Endothelial cell of umbilical vein (primary cell): Measurements from ENCODE around the gene AKAIN1. TPM values are rescaled to one million over a fixed set of nuclear protein-coding genes. Genes with fewer than 3 reads are reported as not detected.

Source experiments
- BruUV-seq: library from RNA; stranded (reverse); fragments of 400-500 nt; replicated peaks from 2 replicates; lab custom pipeline; 2021; lab: Mats Ljungman, UMichigan
- CTCF ChIA-PET: fragments of 300-600, 350-600 bp; sonication (Branson Sonifier 250); formaldehyde crosslinking; loops from one replicate; lab custom pipeline; 2021; ENCODE audit warnings: antibody characterized with exemption, inconsistent platforms; lab: Charles Lee
- POLR2A ChIA-PET: fragments of 300-600, 350-600 bp; sonication (Branson Sonifier 250); formaldehyde crosslinking; loops from one replicate; lab custom pipeline; 2021; ENCODE audit warnings: antibody characterized with exemption, inconsistent platforms; lab: Charles Lee
- DNase-seq: peaks from one replicate; pipeline ENCODE4 v3.0.0-alpha.2; 2011; ENCODE audit warnings: low read depth, low spot score
- FAIRE-seq: peaks from 2 replicates; lab custom pipeline; 2011; peaks lifted over from hg19 to GRCh38; lab: Jason Lieb, UNC
- H2AFZ ChIP-seq: 2 replicates; pipeline ENCODE4 v1.6.0; 2012; ENCODE audit warnings: low read depth, low read length, control low read depth, inconsistent platforms
- H3K27ac ChIP-seq: 2 replicates; pipeline ENCODE4 v1.5.1; 2011; ENCODE audit warnings: low read depth, mild to moderate bottlenecking, control low read depth, low read length, moderate library complexity; ENCODE audit not compliant: insufficient read depth
- H3K27me3 ChIP-seq, 2 experiments: 2 replicates each; pipeline versions ENCODE4 v1.6.0 to v1.6.1; 2011; ENCODE audit warnings: low read length in 2 of 2, mixed read lengths in 1 of 2; ENCODE audit not compliant: control insufficient read depth in 2 of 2, insufficient read depth in 2 of 2
- H3K36me3 ChIP-seq, 2 experiments: 2 replicates in 1 of 2; 3 replicates in 1 of 2; pipeline ENCODE4 v1.5.1; 2011; ENCODE audit warnings: low read length in 2 of 2, mild to moderate bottlenecking in 1 of 2, moderate library complexity in 1 of 2; ENCODE audit not compliant: control insufficient read depth in 2 of 2, insufficient read depth in 2 of 2; ENCODE audit errors: extremely low read depth in 1 of 2
- H3K4me1 ChIP-seq: 3 replicates; pipeline ENCODE4 v1.5.1; 2011; ENCODE audit warnings: mild to moderate bottlenecking, low read length; ENCODE audit not compliant: control insufficient read depth, insufficient read depth; ENCODE audit errors: extremely low read depth
- H3K4me2 ChIP-seq: 2 replicates; pipeline ENCODE4 v1.6.1; 2011; ENCODE audit warnings: low read length, control low read depth, mixed read lengths; ENCODE audit not compliant: insufficient read depth
- H3K4me3 ChIP-seq, 3 experiments: fragments of 200-600 bp in 1 of 3; sonication (generic), shearing (Covaris generic) in 1 of 3; replicated peaks in 1 of 3; 2 replicates each; pipeline ENCODE4 v1.5.1; 2011 to 2016; ENCODE audit warnings: control low read depth in 3 of 3, low read length in 3 of 3, mild to moderate bottlenecking in 2 of 3, inconsistent platforms in 1 of 3, low read depth in 1 of 3, moderate library complexity in 1 of 3; ENCODE audit not compliant: insufficient read depth in 1 of 3
- H3K79me2 ChIP-seq: 2 replicates; pipeline ENCODE4 v1.6.0; 2012; ENCODE audit warnings: low read length, inconsistent platforms; ENCODE audit not compliant: control insufficient read depth, insufficient read depth
- H3K9ac ChIP-seq: replicated peaks from 2 replicates; pipeline ENCODE3; 2011; ENCODE audit warnings: low read length, control low read depth; ENCODE audit not compliant: insufficient read depth; ENCODE audit errors: extremely low read depth
- H3K9me1 ChIP-seq: replicated peaks from 3 replicates; pipeline ENCODE4 v1.6.0; 2011; ENCODE audit warnings: mild to moderate bottlenecking, low read length; ENCODE audit not compliant: control insufficient read depth, insufficient read depth; ENCODE audit errors: extremely low read depth
- H3K9me3 ChIP-seq: replicated peaks from 2 replicates; pipeline ENCODE4 v1.5.1; 2012; ENCODE audit warnings: low read length, inconsistent platforms; ENCODE audit not compliant: control insufficient read depth, insufficient read depth
- H4K20me1 ChIP-seq: replicated peaks from 2 replicates; pipeline ENCODE3; 2011; ENCODE audit warnings: mild to moderate bottlenecking, low read length; ENCODE audit not compliant: control insufficient read depth, insufficient read depth; ENCODE audit errors: extremely low read depth
- CTCF ChIP-seq, 2 donors: IDR thresholded peaks; 1 replicate in 1 of 2; 2 replicates in 1 of 2; pipeline ENCODE4 v1.5.1; 2011; ENCODE audit warnings: low read length in 2 of 2, mild to moderate bottlenecking in 2 of 2, moderate library complexity in 2 of 2, control low read depth in 1 of 2, inconsistent platforms in 1 of 2, low read depth in 1 of 2; ENCODE audit not compliant: insufficient read depth in 1 of 2; ENCODE audit errors: extremely low read depth in 1 of 2
- EZH2 ChIP-seq: IDR thresholded peaks from 2 replicates; pipeline ENCODE4 v1.6.1; 2012; ENCODE audit warnings: borderline replicate concordance, low read depth, mild to moderate bottlenecking, moderate library complexity, low read length, inconsistent platforms; ENCODE audit not compliant: severe bottlenecking
- FOS ChIP-seq: IDR thresholded peaks from 2 replicates; pipeline ENCODE4 v1.6.1; 2011; ENCODE audit warnings: mild to moderate bottlenecking, low read length, moderate library complexity, borderline replicate concordance; ENCODE audit not compliant: insufficient read depth
- GATA2 ChIP-seq: IDR thresholded peaks from 2 replicates; pipeline ENCODE4 v1.7.0; 2011; ENCODE audit warnings: low read depth, mild to moderate bottlenecking, moderate library complexity, mixed read lengths, low read length; ENCODE audit not compliant: insufficient read length, insufficient read depth
- JUN ChIP-seq: IDR thresholded peaks from 2 replicates; pipeline ENCODE4 v1.6.1; 2011; ENCODE audit warnings: borderline replicate concordance, low read depth; ENCODE audit not compliant: insufficient read length, insufficient read depth
- MAX ChIP-seq: IDR thresholded peaks from 2 replicates; pipeline ENCODE4 v1.6.1; 2011; ENCODE audit not compliant: insufficient read depth, insufficient read length
- MYC ChIP-seq: IDR thresholded peaks from one replicate; pipeline ENCODE4 v1.6.1; 2011; ENCODE audit warnings: mild to moderate bottlenecking, low read depth, low read length
- POLR2A ChIP-seq: IDR thresholded peaks from 2 replicates; pipeline ENCODE4 v1.6.1; 2012; ENCODE audit warnings: low read depth, mild to moderate bottlenecking, control low read depth, low read length
- POLR2AphosphoS5 ChIP-seq: IDR thresholded peaks from 2 replicates; pipeline ENCODE4 v1.6.1; 2012; ENCODE audit warnings: low read depth, mild to moderate bottlenecking, control low read depth, low read length, moderate library complexity; ENCODE audit not compliant: insufficient read depth
- dilution Hi-C: fragments of 300-500 bp; cut with MboI; formaldehyde crosslinking; loops from one replicate; pipeline ENCODE4 v1.15.0; 2019; ENCODE audit warnings: low sequenced_read_pairs; ENCODE audit not compliant: extremely low pct_ligation_motif_present
- intact Hi-C: fragments of 100-400 bp; cut with micrococcal nuclease; formaldehyde crosslinking; loops from one replicate; pipeline ENCODE4 v1.10.0; 2022
- polyA plus RNA-seq, 4 experiments: library from polyadenylated mRNA; depleted of rRNA in 3 of 4; stranded (reverse) in 3 of 4; unstranded in 1 of 4; fragments of >200 nt; gene quantifications; 2 replicates each; pipeline versions ENCODE4 v1.2.1 to v1.2.3, GENCODE V29; 2011 to 2012; ENCODE audit warnings: missing spikeins in 1 of 4
- total RNA-seq: library from RNA; stranded (reverse); gene quantifications from 2 replicates; pipeline ENCODE4 v1.2.3, GENCODE V29; 2021

AKAIN1 gene
- total and polyA plus RNA-seq, 2 donors (not counting 3 experiments of a cell fraction or from before 2014, with no cell fraction given), result not detected

GRCh38 chr18:5103286-5103685 lies 93.8 kb downstream of the AKAIN1 start:
- intact Hi-C loops, result no loop called here
- CTCF ChIA-PET, result no interaction called here

More at GRCh38 chr18:5103286-5103685, 93.8 kb downstream of the AKAIN1 start:
- H3K27ac ChIP-seq, result no peak overlapping the region
- H2AFZ ChIP-seq, result no peak overlapping the region
- no peak overlapping the region for H3K4me3 ChIP-seq
- dilution Hi-C loops, result no loop called here
- FAIRE-seq, result no peak
- no peak overlapping the region for H3K9ac ChIP-seq
- no peaks in the 10 kb centered on the region for H3K79me2 ChIP-seq
- H3K36me3 ChIP-seq, result no peaks in the 10 kb centered on the region
- no peaks in the 10 kb centered on the region for H4K20me1 ChIP-seq
- H3K9me3 ChIP-seq, result no peaks in the 10 kb centered on the region
- BruUV-seq, result no TSS peak
- no peak for TF ChIP-seq POLR2A
- TF ChIP-seq FOS, result no peak
- no peak for TF ChIP-seq GATA2
- TF ChIP-seq EZH2, result no peak
- no peak for TF ChIP-seq CTCF (IDR thresholded peaks at IDR 0.05; ENCODE audit: extremely low read depth in 1 of 2, insufficient read depth in 1 of 2, low read depth in 1 of 2, low read length in 2 of 2)
- no peak for TF ChIP-seq POLR2AphosphoS5
- TF ChIP-seq JUN, result no peak
- TF ChIP-seq MYC, result no peak
- no peak for TF ChIP-seq MAX
- no peaks in the 10 kb centered on the region for H3K27me3 ChIP-seq
- H3K4me2 ChIP-seq, result no peak overlapping the region
- POLR2A ChIA-PET, result no interaction called here
- DNase-seq, result no peak
- H3K9me1 ChIP-seq, result no peaks in the 10 kb centered on the region
- no peaks in the 10 kb centered on the region for H3K4me1 ChIP-seq
